ENCODE measurements around the gene SACM1L.
"Not testable (repeated sequence)": the region's sequence is repeated elsewhere in the genome, so short reads cannot be mapped to it uniquely, and the experiment has no call there.

The SACM1L gene

DNA sequence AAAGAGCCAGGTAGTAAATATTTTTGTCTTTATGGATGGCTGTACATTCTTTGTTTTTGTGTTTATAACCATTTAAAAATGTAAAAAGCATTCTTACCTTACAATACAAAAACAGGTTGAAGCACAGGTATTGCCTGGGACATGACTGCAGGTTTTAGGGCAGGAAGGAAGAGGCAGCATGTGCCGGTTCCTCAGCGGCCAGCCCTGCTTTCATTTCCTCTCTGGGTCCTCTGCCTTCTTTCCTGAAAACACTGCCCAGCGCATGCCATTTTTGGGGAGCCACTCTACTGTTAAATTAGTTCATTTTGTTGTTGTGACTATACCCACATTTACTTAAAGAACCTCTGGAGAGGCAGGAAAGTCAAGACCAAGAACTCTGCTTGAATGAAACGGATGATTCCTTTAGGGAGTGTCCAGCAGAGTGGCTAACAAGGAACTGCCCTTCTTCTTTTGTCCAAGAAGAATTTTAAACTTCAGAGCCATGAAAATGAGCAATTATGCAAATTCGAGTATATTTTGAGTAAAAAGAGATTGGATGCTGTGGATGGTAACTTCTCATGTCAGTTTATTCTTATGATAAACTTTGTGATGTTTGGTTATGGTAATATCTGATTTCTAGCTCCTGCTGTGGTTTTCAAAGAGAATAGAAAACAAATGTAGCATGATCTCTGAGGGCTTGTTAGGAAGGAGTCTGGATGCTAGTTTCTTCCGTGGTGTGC is 52.7 kb downstream of the SACM1L start:
- no peak for DNase-seq (ENCODE audit: low read depth)
- TF ChIP-seq, protein P1, sequence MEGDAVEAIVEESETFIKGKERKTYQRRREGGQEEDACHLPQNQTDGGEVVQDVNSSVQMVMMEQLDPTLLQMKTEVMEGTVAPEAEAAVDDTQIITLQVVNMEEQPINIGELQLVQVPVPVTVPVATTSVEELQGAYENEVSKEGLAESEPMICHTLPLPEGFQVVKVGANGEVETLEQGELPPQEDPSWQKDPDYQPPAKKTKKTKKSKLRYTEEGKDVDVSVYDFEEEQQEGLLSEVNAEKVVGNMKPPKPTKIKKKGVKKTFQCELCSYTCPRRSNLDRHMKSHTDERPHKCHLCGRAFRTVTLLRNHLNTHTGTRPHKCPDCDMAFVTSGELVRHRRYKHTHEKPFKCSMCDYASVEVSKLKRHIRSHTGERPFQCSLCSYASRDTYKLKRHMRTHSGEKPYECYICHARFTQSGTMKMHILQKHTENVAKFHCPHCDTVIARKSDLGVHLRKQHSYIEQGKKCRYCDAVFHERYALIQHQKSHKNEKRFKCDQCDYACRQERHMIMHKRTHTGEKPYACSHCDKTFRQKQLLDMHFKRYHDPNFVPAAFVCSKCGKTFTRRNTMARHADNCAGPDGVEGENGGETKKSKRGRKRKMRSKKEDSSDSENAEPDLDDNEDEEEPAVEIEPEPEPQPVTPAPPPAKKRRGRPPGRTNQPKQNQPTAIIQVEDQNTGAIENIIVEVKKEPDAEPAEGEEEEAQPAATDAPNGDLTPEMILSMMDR (conservative IDR thresholded peaks at IDR 0.05; ENCODE audit: low read depth, low read length): no peak
- H3K4me3 ChIP-seq (ENCODE audit: low read depth, low read length): no peak overlapping the region

DNA sequence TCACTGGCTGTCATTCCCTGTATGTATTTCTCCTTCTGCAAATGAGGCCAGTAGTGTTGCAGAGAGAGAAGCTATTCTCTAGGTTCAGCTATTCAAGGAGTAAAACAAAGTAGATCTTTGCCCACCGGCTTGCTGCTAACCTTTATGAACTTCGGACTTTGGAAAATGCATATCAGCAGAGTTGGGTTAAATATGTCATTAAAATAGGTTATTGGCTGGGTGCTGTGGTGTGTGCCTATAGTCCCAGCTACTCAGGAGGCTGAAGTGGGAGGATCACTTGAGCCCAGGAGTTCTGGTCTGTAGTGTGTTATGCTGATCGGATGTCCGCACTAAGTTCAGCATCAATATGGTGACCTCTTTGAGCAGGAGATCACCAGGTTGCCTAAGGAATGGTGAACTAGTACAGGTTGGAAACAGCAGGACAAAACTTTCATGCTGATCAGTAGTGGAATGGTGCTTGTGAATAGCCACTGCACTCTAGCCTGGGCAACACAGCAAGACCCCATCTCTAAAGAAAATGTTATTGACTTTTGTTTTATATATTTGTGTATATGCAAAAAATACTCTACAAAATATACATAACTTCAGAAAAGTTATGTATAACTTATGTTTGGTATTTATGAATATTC is 53.4 kb downstream of the SACM1L start:
- no peak overlapping the region for H3K4me3 ChIP-seq (ENCODE audit: low read depth, low read length)
- TF ChIP-seq, protein P1 (conservative IDR thresholded peaks at IDR 0.05; ENCODE audit: low read depth, low read length): no peak
- no peak for DNase-seq (ENCODE audit: low read depth)

DNA sequence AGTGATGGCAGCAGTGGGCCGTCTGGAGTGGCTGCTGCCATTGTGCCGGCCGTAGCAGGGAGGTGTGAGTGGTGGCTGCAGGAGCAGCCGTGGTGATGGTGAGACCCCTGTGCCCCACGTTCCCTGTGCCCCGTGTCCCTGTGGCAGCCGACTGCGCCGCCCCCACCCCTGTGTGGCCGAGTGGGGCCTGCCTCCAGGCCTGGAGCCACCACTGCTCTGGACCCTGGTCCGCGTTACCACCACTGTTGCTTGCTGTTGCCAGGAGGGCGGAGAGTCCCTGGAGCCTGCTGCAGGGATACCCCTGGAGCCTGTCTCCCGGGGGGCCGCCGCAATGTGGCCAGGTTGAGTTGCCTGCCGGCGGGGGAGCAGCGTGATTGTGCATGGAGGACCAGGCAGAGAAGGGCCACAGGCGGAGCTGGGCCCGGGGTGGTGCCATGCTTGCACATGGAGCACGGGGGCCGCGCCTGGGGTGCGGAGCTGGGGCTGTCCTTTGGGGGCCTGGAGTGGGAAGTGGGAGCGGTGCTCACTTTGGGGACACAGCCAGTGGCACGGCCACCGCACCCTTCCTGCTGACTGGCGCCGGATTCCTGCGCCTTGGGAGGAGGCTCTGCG is 57.1 kb downstream of the SACM1L start:
- no peak for DNase-seq (ENCODE audit: low read depth)
- TF ChIP-seq, protein P1 (conservative IDR thresholded peaks at IDR 0.05; ENCODE audit: low read depth, low read length): no peak
- H3K4me3 ChIP-seq (ENCODE audit: low read depth, low read length): no peak overlapping the region

DNA sequence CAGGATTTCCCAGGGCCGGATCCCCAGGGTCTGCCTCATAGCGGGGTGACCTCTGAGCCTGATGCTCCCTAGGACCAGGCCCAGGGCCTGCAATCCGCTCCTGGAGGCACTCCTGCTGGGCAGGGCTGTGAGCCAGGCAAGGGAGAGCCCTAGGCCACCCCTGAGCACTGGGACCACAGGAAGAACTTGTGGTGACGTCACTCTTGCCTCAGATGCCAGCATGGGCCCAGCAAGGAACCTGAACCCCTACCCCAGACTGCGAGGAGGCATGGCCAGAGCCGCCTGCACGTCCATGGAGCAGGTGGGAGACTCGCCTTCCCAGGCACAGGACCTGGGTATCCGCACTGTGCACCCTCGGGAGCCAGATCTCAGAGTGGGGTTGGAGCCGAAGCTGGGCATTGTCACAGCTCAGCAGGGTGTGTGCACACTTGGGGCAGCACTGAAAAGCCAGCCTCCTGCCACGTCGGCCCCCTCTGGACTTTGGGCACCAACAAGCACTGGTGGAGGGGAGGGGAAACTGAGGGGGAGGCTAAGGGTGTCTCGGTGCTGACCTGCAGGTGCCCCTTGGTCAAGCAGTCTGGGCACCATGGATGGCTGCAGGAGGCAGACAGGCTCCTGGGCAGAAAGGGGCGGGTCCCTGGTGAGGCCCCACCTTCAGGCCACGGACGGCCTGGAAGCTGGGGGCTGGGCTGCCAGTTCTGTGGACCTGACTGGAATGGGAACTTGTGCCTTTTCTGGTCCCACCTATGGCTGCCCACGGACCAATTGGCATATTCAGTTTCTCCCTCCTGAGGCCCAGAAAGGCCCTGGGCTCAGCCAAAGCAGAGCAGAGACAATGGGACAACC is 57.8 kb downstream of the SACM1L start:
- no peak for DNase-seq (ENCODE audit: low read depth)
- TF ChIP-seq, protein P1 (conservative IDR thresholded peaks at IDR 0.05; ENCODE audit: low read depth, low read length): no peak
- H3K4me3 ChIP-seq (ENCODE audit: low read depth, low read length): no peak overlapping the region

DNA sequence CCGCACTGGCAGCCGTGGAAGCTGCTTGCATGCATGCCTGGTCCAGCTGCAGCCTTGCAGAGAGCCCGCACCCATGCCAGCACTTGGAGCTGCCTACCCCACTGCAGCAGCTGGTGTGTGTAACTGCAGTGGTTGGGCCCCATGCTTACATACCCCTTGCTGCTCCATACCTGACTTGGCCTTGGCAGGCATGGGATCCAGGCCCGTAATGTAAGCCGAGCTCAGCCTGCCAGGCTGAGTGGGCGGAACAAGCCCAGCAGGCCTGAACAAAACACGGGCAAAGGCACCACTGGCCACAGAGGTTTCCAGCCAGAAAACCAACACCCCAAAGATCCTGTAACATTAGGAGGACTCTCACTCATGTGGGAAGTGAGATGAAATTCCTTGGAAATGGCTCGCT is 58.9 kb downstream of the SACM1L start:
- no peak overlapping the region for H3K4me3 ChIP-seq (ENCODE audit: low read depth, low read length)
- no peak for DNase-seq (ENCODE audit: low read depth)
- TF ChIP-seq, protein P1 (conservative IDR thresholded peaks at IDR 0.05; ENCODE audit: low read depth, low read length): no peak

DNA sequence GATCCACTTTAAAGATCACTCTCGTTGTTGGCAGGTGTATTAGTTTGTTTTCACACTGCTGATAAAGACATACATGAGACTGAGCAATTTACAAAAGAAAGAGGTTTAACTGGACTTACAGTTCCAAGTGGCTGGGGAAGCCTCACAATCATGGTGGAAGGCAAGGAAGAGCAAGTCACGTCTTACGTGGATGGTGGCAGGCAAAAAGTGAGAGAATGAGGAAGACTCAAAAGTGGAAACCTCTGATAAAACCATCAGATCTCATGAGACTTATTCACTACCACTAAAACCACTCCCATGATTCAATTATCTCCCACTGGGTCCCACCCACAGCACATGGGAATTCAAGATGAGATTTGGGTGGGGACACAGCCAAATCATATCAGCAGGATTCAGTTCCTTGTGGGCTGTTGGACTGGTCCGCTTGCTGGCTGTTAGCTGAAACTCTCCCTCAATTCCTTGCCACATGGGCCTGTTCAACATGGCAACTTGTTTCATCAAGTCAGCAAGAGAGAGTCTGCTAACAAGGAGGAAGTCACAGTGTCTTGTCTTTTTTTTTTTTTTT is 59.9 kb downstream of the SACM1L start:
- not testable (repeated sequence) for H3K4me3 ChIP-seq (ENCODE audit: low read depth, low read length); DNase-seq (ENCODE audit: low read depth)

DNA sequence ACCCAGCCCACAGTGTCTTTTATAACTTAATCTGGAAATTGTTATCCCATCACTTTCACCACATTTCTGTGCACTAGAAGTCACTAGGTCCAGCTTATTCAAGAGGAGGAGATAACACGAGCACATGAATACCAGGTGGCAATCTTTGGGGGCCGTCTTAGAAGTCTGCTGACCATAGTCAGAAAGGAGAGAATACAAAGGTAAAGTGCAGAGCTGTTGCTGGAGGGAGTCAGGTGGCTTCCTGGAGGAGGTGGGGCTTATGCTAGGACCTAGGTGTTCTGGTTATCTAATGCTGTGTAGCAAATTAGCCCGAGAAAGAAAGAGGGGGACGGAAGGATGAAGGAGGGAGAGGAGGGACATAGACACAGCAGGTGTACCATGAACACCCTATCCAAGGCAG is 60.7 kb downstream of the SACM1L start:
- no peak for DNase-seq (ENCODE audit: low read depth)
- no peak overlapping the region for H3K4me3 ChIP-seq (ENCODE audit: low read depth, low read length)
- TF ChIP-seq, protein P1 (conservative IDR thresholded peaks at IDR 0.05; ENCODE audit: low read depth, low read length): no peak

Measured in choroid plexus epithelial cell (primary cell).